ENCODE measurements around the gene ABRACL.
"Not testable (repeated sequence)": the region's sequence is repeated elsewhere in the genome, so short reads cannot be mapped to it uniquely, and the experiment has no call there.

Gene ABRACL

GRCh38 chr6:138987643-138988468 lies 40.7 kb upstream of the ABRACL start, which contains the start of gene REPS1:
Gene REPS1, minus strand, starts transcription at chr6:138988253. Its CDS starts 571 bp downstream, at chr6:138987682.
- H3K9me3 ChIP-seq (ENCODE audit: control extremely low read depth in 1 of 5, control insufficient read depth in 4 of 5, insufficient read depth in 2 of 5, low read depth in 1 of 5, low read length in 4 of 5): no peaks in the 10 kb centered on the region
- H3K4me3 ChIP-seq (ENCODE audit: control insufficient read depth in 1 of 7, extremely low read depth in 1 of 7, insufficient read depth in 4 of 7, low read depth in 2 of 7, low read length in 6 of 7): peak within 1 kb of the TSS; percentile 74 to 95 (median 90)
- ChIA-PET CTCF (interaction anchor here (0.6 to 2.2 kb wide), 10 partner anchors 11 to 182 kb away, joined by 3 to 7 read pairs (median 3); no protein-coding TSS in a partner anchor), POLR2A (interaction anchor here (0.6 to 1.8 kb wide), 4 partner anchors 40 to 161 kb away, joined by 3 to 9 read pairs (median 4); no protein-coding TSS in a partner anchor)
- WGBS (ENCODE audit: insufficient coverage): under 1% methylated on average over 81 of the region's 105 CpGs
- peak within 1 kb of the TSS; percentile 64 to 87 for H3K27ac ChIP-seq (ENCODE audit: insufficient read depth in 1 of 2, low read depth in 1 of 2, low read length in 2 of 2, poor library complexity in 1 of 2, severe bottlenecking in 2 of 2)
- peak; percentile 94 to 98 (median 97) for DNase-seq
- no peaks in the 10 kb centered on the region for H3K36me3 ChIP-seq (ENCODE audit: control insufficient read depth in 4 of 4, insufficient read depth in 4 of 4, low read length in 3 of 4)
- H3K4me1 ChIP-seq (ENCODE audit: control extremely low read depth in 1 of 4, control insufficient read depth in 4 of 4, insufficient read depth in 4 of 4, low read length in 3 of 4): peaks cover 14 to 27% (median 20%) of the 10 kb centered on the region in 4 experiments
- H3K27me3 ChIP-seq (replicated peaks in 2 of 5; ENCODE audit: control insufficient read depth in 4 of 5, insufficient read depth in 5 of 5, low read length in 4 of 5): no peaks in the 10 kb centered on the region

GRCh38 chr6:138988469-138988834 lies 40.1 kb upstream of the ABRACL start:
- peak overlapping the region in 1 of 2 experiments; percentile 87 for H3K27ac ChIP-seq (ENCODE audit: insufficient read depth in 1 of 2, low read depth in 1 of 2, low read length in 2 of 2, poor library complexity in 1 of 2, severe bottlenecking in 2 of 2)
- no peaks in the 10 kb centered on the region for H3K27me3 ChIP-seq (replicated peaks in 2 of 5; ENCODE audit: control insufficient read depth in 4 of 5, insufficient read depth in 5 of 5, low read length in 4 of 5)
- H3K36me3 ChIP-seq (ENCODE audit: control insufficient read depth in 4 of 4, insufficient read depth in 4 of 4, low read length in 3 of 4): no peaks in the 10 kb centered on the region
- H3K9me3 ChIP-seq (ENCODE audit: control extremely low read depth in 1 of 5, control insufficient read depth in 4 of 5, insufficient read depth in 2 of 5, low read depth in 1 of 5, low read length in 4 of 5): no peaks in the 10 kb centered on the region
- H3K4me1 ChIP-seq (ENCODE audit: control extremely low read depth in 1 of 4, control insufficient read depth in 4 of 4, insufficient read depth in 4 of 4, low read length in 3 of 4): peaks cover 14 to 27% (median 20%) of the 10 kb centered on the region in 4 experiments
- 10% methylated on average over 10 of the region's 11 CpGs for WGBS (ENCODE audit: insufficient coverage)
- ChIA-PET POLR2A (interaction anchor here (0.6 to 1.8 kb wide), 4 partner anchors 39 to 125 kb away, joined by 3 to 5 read pairs (median 4); no protein-coding TSS in a partner anchor), CTCF (interaction anchor here (0.6 to 2.2 kb wide), 5 partner anchors 23 to 172 kb away, joined by 3 to 7 read pairs (median 4); no protein-coding TSS in a partner anchor)
- H3K4me3 ChIP-seq (ENCODE audit: control insufficient read depth in 1 of 7, extremely low read depth in 1 of 7, insufficient read depth in 4 of 7, low read depth in 2 of 7, low read length in 6 of 7): peak overlapping the region in 6 of 7 experiments; percentile 74 to 95 (median 88)
- DNase-seq: no peak

- Histone ChIP-seq H3K36me3 (ENCODE audit: control insufficient read depth in 4 of 4, insufficient read depth in 4 of 4, low read length in 3 of 4) (no peaks in the 10 kb centered on the region), H3K27ac (ENCODE audit: insufficient read depth in 1 of 2, low read depth in 1 of 2, low read length in 2 of 2, poor library complexity in 1 of 2, severe bottlenecking in 2 of 2) (no peak overlapping the region), H3K27me3 (replicated peaks in 2 of 5; ENCODE audit: control insufficient read depth in 4 of 5, insufficient read depth in 5 of 5, low read length in 4 of 5) (no peaks in the 10 kb centered on the region), H3K4me1 (ENCODE audit: control extremely low read depth in 1 of 4, control insufficient read depth in 4 of 4, insufficient read depth in 4 of 4, low read length in 3 of 4) (peaks cover 14 to 24% (median 19%) of the 10 kb centered on the region in 4 experiments), H3K4me3 (ENCODE audit: control insufficient read depth in 1 of 7, extremely low read depth in 1 of 7, insufficient read depth in 4 of 7, low read depth in 2 of 7, low read length in 6 of 7) (no peak overlapping the region), H3K9me3 (ENCODE audit: control extremely low read depth in 1 of 5, control insufficient read depth in 4 of 5, insufficient read depth in 2 of 5, low read depth in 1 of 5, low read length in 4 of 5) (no peaks in the 10 kb centered on the region)
- WGBS (ENCODE audit: insufficient coverage): 100% methylated on average over 4 of the region's 5 CpGs
- POLR2A ChIA-PET: interaction anchor here (0.6 to 0.8 kb wide), 4 partner anchors 41 to 466 kb away, joined by 3 to 4 read pairs (median 3); no protein-coding TSS in a partner anchor
- CTCF ChIA-PET: interaction anchor here (0.5 to 2.2 kb wide), 7 partner anchors 22 to 891 kb away, joined by 3 to 7 read pairs (median 3); no protein-coding TSS in a partner anchor
- no peak for DNase-seq
Observed at GRCh38 chr6:138989098-138989983, 39.2 kb upstream of the ABRACL start.

DNA sequence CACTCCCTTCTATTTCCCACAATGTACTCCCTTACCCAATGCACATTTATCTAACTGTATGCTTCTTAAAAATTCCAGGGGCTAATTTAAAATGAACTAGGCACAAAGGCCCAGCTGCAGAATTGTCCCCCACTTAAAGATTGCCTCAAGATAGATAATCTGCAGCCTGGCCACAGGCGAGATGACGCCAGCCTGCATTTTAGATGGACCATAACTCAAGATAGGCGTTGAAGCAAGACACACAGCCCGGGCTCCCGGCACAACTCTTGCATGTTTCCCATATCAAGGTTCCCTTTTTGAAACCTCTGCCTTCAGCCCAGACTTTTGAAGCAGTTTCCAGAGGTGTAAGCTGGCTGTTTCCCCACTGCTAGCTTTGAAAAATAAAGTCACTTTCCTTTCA lies 37.3 kb upstream of the ABRACL start:
- H3K9me3 ChIP-seq (ENCODE audit: control extremely low read depth in 1 of 5, control insufficient read depth in 4 of 5, insufficient read depth in 2 of 5, low read depth in 1 of 5, low read length in 4 of 5): no peaks in the 10 kb centered on the region
- no peak overlapping the region for H3K4me3 ChIP-seq (ENCODE audit: control insufficient read depth in 1 of 7, extremely low read depth in 1 of 7, insufficient read depth in 4 of 7, low read depth in 2 of 7, low read length in 6 of 7)
- ChIA-PET POLR2A (no interaction called here), CTCF (no interaction called here)
- H3K27me3 ChIP-seq (replicated peaks in 2 of 5; ENCODE audit: control insufficient read depth in 4 of 5, insufficient read depth in 5 of 5, low read length in 4 of 5): no peaks in the 10 kb centered on the region
- H3K27ac ChIP-seq (ENCODE audit: insufficient read depth in 1 of 2, low read depth in 1 of 2, low read length in 2 of 2, poor library complexity in 1 of 2, severe bottlenecking in 2 of 2): no peak overlapping the region
- no peaks in the 10 kb centered on the region for H3K36me3 ChIP-seq (ENCODE audit: control insufficient read depth in 4 of 4, insufficient read depth in 4 of 4, low read length in 3 of 4)
- H3K4me1 ChIP-seq (ENCODE audit: control extremely low read depth in 1 of 4, control insufficient read depth in 4 of 4, insufficient read depth in 4 of 4, low read length in 3 of 4): peaks cover 12 to 16% (median 13%) of the 10 kb centered on the region in 4 experiments
- no peak for DNase-seq
- WGBS (ENCODE audit: insufficient coverage): 44% methylated on average over 5 of the region's 5 CpGs

GRCh38 chr6:138992965-138993364 lies 35.6 kb upstream of the ABRACL start:
- H3K4me3 ChIP-seq (ENCODE audit: control insufficient read depth in 1 of 7, extremely low read depth in 1 of 7, insufficient read depth in 4 of 7, low read depth in 2 of 7, low read length in 6 of 7); H3K9me3 ChIP-seq (ENCODE audit: control extremely low read depth in 1 of 5, control insufficient read depth in 4 of 5, insufficient read depth in 2 of 5, low read depth in 1 of 5, low read length in 4 of 5); H3K27me3 ChIP-seq (replicated peaks in 2 of 5; ENCODE audit: control insufficient read depth in 4 of 5, insufficient read depth in 5 of 5, low read length in 4 of 5); H3K27ac ChIP-seq (ENCODE audit: insufficient read depth in 1 of 2, low read depth in 1 of 2, low read length in 2 of 2, poor library complexity in 1 of 2, severe bottlenecking in 2 of 2); H3K36me3 ChIP-seq (ENCODE audit: control insufficient read depth in 4 of 4, insufficient read depth in 4 of 4, low read length in 3 of 4); CTCF ChIA-PET; POLR2A ChIA-PET; H3K4me1 ChIP-seq (ENCODE audit: control extremely low read depth in 1 of 4, control insufficient read depth in 4 of 4, insufficient read depth in 4 of 4, low read length in 3 of 4): not testable (repeated sequence)
- peak in 2 of 3 donors; percentile 50 to 63 for DNase-seq
- 96% methylated on average over 4 of the region's 5 CpGs for WGBS (ENCODE audit: insufficient coverage)

DNA sequence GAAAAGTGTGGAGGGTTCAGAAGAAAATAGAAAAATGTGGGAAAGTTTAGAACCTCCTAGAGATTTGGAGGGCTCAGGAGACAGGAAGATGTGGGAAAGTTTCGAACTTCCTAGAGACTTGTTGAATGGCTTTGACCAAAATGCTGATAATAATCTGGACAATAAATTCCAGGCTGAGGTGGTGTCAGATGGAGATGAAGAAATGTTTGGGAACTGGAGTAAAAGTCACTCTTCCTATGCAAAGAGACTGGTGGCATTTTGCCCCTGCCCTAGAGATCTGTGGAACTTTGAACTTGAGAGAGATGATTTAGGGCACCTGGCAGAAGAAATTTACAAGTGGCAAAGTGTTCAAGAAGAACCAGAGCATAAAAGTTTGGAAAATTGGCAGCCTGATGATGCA lies 35.1 kb upstream of the ABRACL start:
- H3K4me3 ChIP-seq (ENCODE audit: control insufficient read depth in 1 of 7, extremely low read depth in 1 of 7, insufficient read depth in 4 of 7, low read depth in 2 of 7, low read length in 6 of 7); H3K9me3 ChIP-seq (ENCODE audit: control extremely low read depth in 1 of 5, control insufficient read depth in 4 of 5, insufficient read depth in 2 of 5, low read depth in 1 of 5, low read length in 4 of 5); H3K4me1 ChIP-seq (ENCODE audit: control extremely low read depth in 1 of 4, control insufficient read depth in 4 of 4, insufficient read depth in 4 of 4, low read length in 3 of 4); POLR2A ChIA-PET; H3K27me3 ChIP-seq (replicated peaks in 2 of 5; ENCODE audit: control insufficient read depth in 4 of 5, insufficient read depth in 5 of 5, low read length in 4 of 5); CTCF ChIA-PET; H3K27ac ChIP-seq (ENCODE audit: insufficient read depth in 1 of 2, low read depth in 1 of 2, low read length in 2 of 2, poor library complexity in 1 of 2, severe bottlenecking in 2 of 2); H3K36me3 ChIP-seq (ENCODE audit: control insufficient read depth in 4 of 4, insufficient read depth in 4 of 4, low read length in 3 of 4); DNase-seq: not testable (repeated sequence)
- WGBS (ENCODE audit: insufficient coverage): 100% methylated on average over 1 of the region's 1 CpG

All from common myeloid progenitor, CD34-positive (primary cell).